Liver (tissue), 9 donors: ENCODE results near the gene TBC1D14. TPM values are rescaled to one million over a fixed set of nuclear protein-coding genes. Genes with fewer than 3 reads are reported as not detected.
"Not testable (repeated sequence)": the region's sequence is repeated elsewhere in the genome, so short reads cannot be mapped to it uniquely, and the experiment has no call there.

ENCODE experiments used
- DNase-seq: peaks from one replicate; pipeline ENCODE4 v3.0.0-alpha.2; 2017; ENCODE audit warnings: low spot score
- H3K27ac ChIP-seq, 2 donors: one replicate each; pipeline ENCODE4 v1.7.0; 2013; ENCODE audit warnings: inconsistent platforms in 2 of 2, low read length in 2 of 2, control low read depth in 1 of 2, low read depth in 1 of 2, mild to moderate bottlenecking in 1 of 2
- H3K27me3 ChIP-seq, 4 donors: one replicate each; pipeline versions ENCODE4 v1.6.1 to v1.7.0; 2013; ENCODE audit warnings: low read length in 3 of 4, inconsistent platforms in 1 of 4, mild to moderate bottlenecking in 1 of 4, moderate library complexity in 1 of 4; ENCODE audit not compliant: control insufficient read depth in 4 of 4, insufficient read depth in 4 of 4
- H3K36me3 ChIP-seq, 4 donors: one replicate each; pipeline versions ENCODE4 v1.6.1 to v1.7.0; 2013; ENCODE audit warnings: low read length in 3 of 4, mild to moderate bottlenecking in 3 of 4, low read depth in 1 of 4, moderate library complexity in 1 of 4; ENCODE audit not compliant: control insufficient read depth in 4 of 4, insufficient read depth in 3 of 4
- H3K4me1 ChIP-seq, 4 donors: one replicate each; pipeline versions ENCODE4 v1.6.1 to v1.7.0; 2013; ENCODE audit warnings: low read length in 3 of 4, mild to moderate bottlenecking in 3 of 4, moderate library complexity in 1 of 4; ENCODE audit not compliant: control insufficient read depth in 4 of 4, insufficient read depth in 4 of 4
- H3K4me3 ChIP-seq, 3 donors: one replicate each; pipeline versions ENCODE4 v1.6.1 to v1.7.0; 2013; ENCODE audit warnings: low read length in 3 of 3, control low read depth in 1 of 3, low read depth in 1 of 3, mild to moderate bottlenecking in 1 of 3
- H3K9ac ChIP-seq, 2 donors: one replicate each; pipeline ENCODE4 v1.7.0; 2013; ENCODE audit warnings: low read length in 2 of 2, mild to moderate bottlenecking in 2 of 2, moderate library complexity in 2 of 2, control low read depth in 1 of 2, low read depth in 1 of 2
- H3K9me3 ChIP-seq, 4 donors: one replicate each; pipeline versions ENCODE4 v1.6.1 to v1.7.0; 2013; ENCODE audit warnings: low read length in 3 of 4; ENCODE audit not compliant: control insufficient read depth in 4 of 4
- CTCF ChIP-seq: fragments of 150-350 bp; IDR thresholded peaks from 2 replicates; pipeline ENCODE4 v1.5.1; 2017; ENCODE audit warnings: improper control_type of control experiment, low read depth, low read length; ENCODE audit not compliant: missing input control
- EGR1 ChIP-seq, 2 donors: IDR thresholded peaks; 2 replicates each; pipeline ENCODE4 v1.6.1; 2016 to 2018; ENCODE audit warnings: antibody characterized with exemption in 2 of 2, low read depth in 2 of 2
- GABPA ChIP-seq, 2 donors: IDR thresholded peaks in 1 of 2; conservative IDR thresholded peaks in 1 of 2; 2 replicates each; pipeline ENCODE4 v1.6.1; 2016; ENCODE audit warnings: antibody characterized with exemption in 2 of 2, mild to moderate bottlenecking in 1 of 2, moderate library complexity in 1 of 2
- JUND ChIP-seq, 2 donors: IDR thresholded peaks; 2 replicates each; pipeline ENCODE4 v1.6.1; 2016; ENCODE audit warnings: antibody characterized with exemption in 2 of 2
- MAX ChIP-seq: IDR thresholded peaks from 2 replicates; pipeline ENCODE4 v1.6.1; 2016; ENCODE audit warnings: antibody characterized with exemption
- NR2F2 ChIP-seq: IDR thresholded peaks from 2 replicates; pipeline ENCODE4 v1.6.1; 2016; ENCODE audit warnings: antibody characterized with exemption
- RAD21 ChIP-seq, 2 donors: IDR thresholded peaks; 2 replicates each; pipeline ENCODE4 v1.6.1; 2016; ENCODE audit warnings: antibody characterized with exemption in 2 of 2, mild to moderate bottlenecking in 2 of 2
- REST ChIP-seq: IDR thresholded peaks from 2 replicates; pipeline ENCODE4 v1.6.1; 2016; ENCODE audit warnings: antibody characterized with exemption, mild to moderate bottlenecking
- SP1 ChIP-seq: IDR thresholded peaks from 2 replicates; pipeline ENCODE4 v1.6.1; 2018; ENCODE audit warnings: antibody characterized with exemption, mild to moderate bottlenecking
- TAF1 ChIP-seq: conservative IDR thresholded peaks from 2 replicates; pipeline ENCODE4 v1.6.1; 2016; ENCODE audit warnings: antibody characterized with exemption, mild to moderate bottlenecking
- YY1 ChIP-seq: IDR thresholded peaks from 2 replicates; pipeline ENCODE4 v1.6.1; 2016; ENCODE audit warnings: antibody characterized with exemption, mild to moderate bottlenecking
- ZBTB33 ChIP-seq: IDR thresholded peaks from 2 replicates; pipeline ENCODE4 v1.6.1; 2016; ENCODE audit warnings: antibody characterized with exemption
- WGBS: extraction: QIAGEN DNeasy Blood & Tissue Kit; methylation state at CpG from one replicate; pipeline ENCODE4 v1.1.7; 2013; 5-methylcytosine and 5-hydroxymethylcytosine counted together
- polyA plus RNA-seq, 2 donors: library from polyadenylated mRNA; stranded (reverse) in 1 of 2; unstranded in 1 of 2; fragments of 200-250 nt in 1 of 2; fragments of >200 nt in 1 of 2; fragmentation: Nextera tagmentation in 1 of 2; extraction: Ambion mirVana in 1 of 2; gene quantifications; one replicate each; pipeline versions ENCODE4 v1.2.1 to v1.2.3, GENCODE V29; 2013 to 2015
- total RNA-seq, 2 donors: library from RNA; depleted of rRNA; stranded (reverse); fragments of >200 nt; gene quantifications; one replicate each; pipeline ENCODE4 v1.2.3, GENCODE V29; 2014
- donor health status: healthy.
- donor health status: healthy.
- donor health status: healthy.
- donor health status: healthy.
- donor health status: healthy.

TBC1D14 gene
- total and polyA plus RNA-seq, 4 donors = 10.0 to 45.2 (median 22.7) TPM

GRCh38 chr4:6889736-6890324 lies 19.8 kb upstream of the TBC1D14 start:
- no peak for TF ChIP-seq SP1
- TF ChIP-seq MAX = no peak
- TF ChIP-seq JUND (IDR thresholded peaks at IDR 0.05) = no peak
- TF ChIP-seq RAD21 (IDR thresholded peaks at IDR 0.05) = no peak
- TF ChIP-seq YY1 = no peak
- TF ChIP-seq TAF1 = no peak
- TF ChIP-seq EGR1 (IDR thresholded peaks at IDR 0.05; ENCODE audit: low read depth in 2 of 2) = no peak
- no peak for TF ChIP-seq REST
- H3K27ac ChIP-seq = no peak overlapping the region
- H3K9me3 ChIP-seq = peaks cover 0 to 3% (median 0%) of the 10 kb centered on the region in 4 donors
- no peaks in the 10 kb centered on the region for H3K36me3 ChIP-seq
- no peaks in the 10 kb centered on the region for H3K27me3 ChIP-seq
- peaks cover 19 to 47% (median 32%) of the 10 kb centered on the region in 4 donors for H3K4me1 ChIP-seq
- H3K4me3 ChIP-seq = no peak overlapping the region
- DNase-seq = no peak
- H3K9ac ChIP-seq = no peak overlapping the region
- WGBS = 92% methylated on average over 15 of the region's 15 CpGs

- DNase-seq = no peak
- H3K9me3 ChIP-seq = peaks cover 0 to 3% (median 0%) of the 10 kb centered on the region in 4 donors
- H3K4me3 ChIP-seq = no peak overlapping the region
- H3K4me1 ChIP-seq = peaks cover 19 to 47% (median 32%) of the 10 kb centered on the region in 4 donors
- H3K27ac ChIP-seq = peak overlapping the region in 1 of 2 donors; percentile 92
- no peaks in the 10 kb centered on the region for H3K27me3 ChIP-seq
- TF ChIP-seq NR2F2 (no peak), GABPA (IDR thresholded peaks at IDR 0.05 in 1 of 2, conservative IDR thresholded peaks at IDR 0.05 in 1 of 2) (no peak), SP1 (no peak), MAX (no peak), EGR1 (IDR thresholded peaks at IDR 0.05; ENCODE audit: low read depth in 2 of 2) (no peak), ZBTB33 (no peak), RAD21 (IDR thresholded peaks at IDR 0.05) (no peak), CTCF (no peak)
- no peaks in the 10 kb centered on the region for H3K36me3 ChIP-seq
- H3K9ac ChIP-seq = no peak overlapping the region
- WGBS = 97% methylated on average over 3 of the region's 3 CpGs
Measured at GRCh38 chr4:6890358-6890757, 19.3 kb upstream of the TBC1D14 start.

- WGBS = 95% methylated on average over 9 of the region's 9 CpGs
- H3K27me3 ChIP-seq, DNase-seq, H3K36me3 ChIP-seq, H3K9me3 ChIP-seq, H3K9ac ChIP-seq, H3K4me3 ChIP-seq: not testable (repeated sequence)
- H3K4me1 ChIP-seq = peaks cover 19 to 41% (median 29%) of the 10 kb centered on the region in 4 donors
- H3K27ac ChIP-seq = peak overlapping the region; percentile 91 to 92
Measured at GRCh38 chr4:6890971-6891370, 18.7 kb upstream of the TBC1D14 start.
